Epithelial cell of proximal tubule (primary cell): ENCODE results near the gene C11orf91. TPM values are rescaled to one million over a fixed set of nuclear protein-coding genes. Genes with fewer than 3 reads are reported as not detected.

ENCODE experiments used
- DNase-seq: peaks from one replicate; pipeline ENCODE4 v3.0.0-alpha.2; 2011; ENCODE audit warnings: low read depth
- H3K4me3 ChIP-seq: 2 replicates; pipeline ENCODE4 v1.5.1; 2011; ENCODE audit warnings: low read depth, mild to moderate bottlenecking, low read length
- CTCF ChIP-seq: conservative IDR thresholded peaks from 2 replicates; pipeline ENCODE4 v1.5.1; 2012; ENCODE audit warnings: low read depth, mild to moderate bottlenecking, low read length
- total RNA-seq: library from RNA; depleted of rRNA; stranded (reverse); fragments of >200 nt; gene quantifications from 2 replicates; pipeline ENCODE4 v1.2.3, GENCODE V29; 2015

C11orf91 gene
- total RNA-seq, 1 donor from 2014 or later: not detected

DNA sequence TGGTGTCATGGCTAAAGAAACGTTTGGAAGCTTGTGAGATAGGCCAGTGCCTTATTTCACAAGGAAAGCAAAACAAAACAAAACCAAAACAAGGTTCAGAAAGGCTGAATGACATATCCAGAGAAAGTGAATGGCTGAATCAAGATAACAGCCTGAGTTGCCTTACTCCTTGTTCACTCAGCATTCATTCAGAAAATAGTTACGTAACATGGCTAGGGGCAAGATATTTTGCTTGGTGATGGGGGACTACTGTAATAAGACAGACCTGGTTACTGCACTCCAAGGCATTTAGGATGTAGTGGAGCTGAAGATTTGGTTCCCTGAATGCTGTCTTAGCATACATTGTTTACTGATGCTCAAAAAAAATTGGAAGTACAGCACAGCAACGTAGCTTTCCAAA is 47.7 kb downstream of the C11orf91 start:
- no peak for TF ChIP-seq CTCF
- H3K4me3 ChIP-seq: no peak overlapping the region
- DNase-seq: no peak

DNA sequence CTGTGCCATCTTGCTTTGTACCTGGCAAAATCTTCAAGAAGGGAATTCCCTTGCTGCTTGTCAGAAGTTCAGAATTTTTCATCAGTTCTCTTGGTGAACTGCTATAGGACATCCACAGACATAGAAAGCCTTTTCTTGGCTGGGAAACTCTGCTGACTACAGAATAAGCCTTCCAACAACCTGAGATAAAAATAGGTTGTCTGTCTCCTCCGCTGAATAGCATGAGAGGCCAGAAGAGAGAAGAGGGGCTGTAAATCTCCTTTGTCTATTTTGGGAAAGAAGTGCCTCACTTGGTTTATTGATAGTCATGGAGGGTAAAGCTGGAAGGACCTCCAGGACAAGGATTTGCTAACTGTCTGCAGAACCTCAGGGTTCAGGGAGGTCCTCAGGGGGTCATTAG is 48.2 kb downstream of the C11orf91 start:
- H3K4me3 ChIP-seq: no peak overlapping the region
- no peak for DNase-seq
- TF ChIP-seq CTCF: no peak

DNA sequence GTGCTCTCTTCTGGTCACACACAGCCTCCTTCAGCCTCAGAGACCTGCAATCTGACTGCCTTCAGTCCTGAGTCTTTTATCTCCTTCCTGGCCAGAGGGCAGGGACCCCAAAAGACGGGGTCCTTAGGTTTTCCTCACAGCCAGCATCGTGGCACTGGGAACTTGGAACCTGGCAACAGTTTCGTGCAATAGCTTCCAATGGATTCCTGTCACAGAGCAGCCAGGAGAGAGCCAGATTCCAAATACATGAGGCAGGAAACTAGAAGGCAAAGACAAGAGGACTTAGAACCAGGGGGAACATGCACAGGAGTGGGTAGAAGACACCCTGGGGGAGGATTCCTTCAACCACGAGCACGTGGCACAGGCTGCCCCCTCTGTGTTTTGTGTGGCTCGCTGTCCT is 48.6 kb downstream of the C11orf91 start:
- no peak overlapping the region for H3K4me3 ChIP-seq
- TF ChIP-seq CTCF: no peak
- DNase-seq: no peak

GRCh38 chr11:33651555-33651954 is 49.1 kb downstream of the C11orf91 start:
- no peak for DNase-seq
- H3K4me3 ChIP-seq: no peak overlapping the region
- no peak for TF ChIP-seq CTCF

DNA sequence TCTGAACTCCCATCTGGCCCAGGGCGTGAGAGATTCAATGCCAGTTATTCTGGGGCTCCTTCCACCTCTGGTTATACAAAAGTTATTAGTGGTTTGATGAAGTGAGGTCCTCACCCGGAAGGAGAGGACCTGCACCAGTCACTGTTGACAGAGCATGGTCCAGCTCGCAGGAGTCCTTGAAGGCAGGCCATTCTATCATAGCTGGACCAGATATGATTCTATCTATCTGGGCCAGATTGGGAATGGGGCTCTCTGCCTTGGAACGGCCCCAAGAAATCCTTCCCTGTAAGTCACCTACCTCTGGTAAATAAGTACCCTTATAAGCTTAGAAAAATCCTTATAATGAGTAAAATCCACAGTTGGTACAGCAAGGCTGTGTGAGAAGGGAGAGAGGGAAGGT is 50.7 kb downstream of the C11orf91 start:
- H3K4me3 ChIP-seq: no peak overlapping the region
- DNase-seq: no peak
- no peak for TF ChIP-seq CTCF

Other genes with a start within 250 kb of the C11orf91 start
- 427 and 615 TPM in 2 replicates for gene CD59, start 35.6 kb upstream of the C11orf91 start, total RNA-seq
- 20.3 and 25.0 TPM in 2 replicates for gene FBXO3, start 73.7 kb upstream of the C11orf91 start, total RNA-seq
- gene LMO2, start 191.2 kb upstream of the C11orf91 start, total RNA-seq: 1.5 and 3.3 TPM in 2 replicates